ENCODE data around the gene CCNG2.

- TF ChIP-seq CTCF (IDR thresholded peaks at IDR 0.05; ENCODE audit: insufficient read depth, low read length, poor library complexity, severe bottlenecking) (no peak), EZH2phosphoT487 (conservative IDR thresholded peaks at IDR 0.05; ENCODE audit: low read length) (no peak)
These were observed 29.8 kb upstream of the CCNG2 start for GRCh38 chr4:77127215-77127614.
